Astrocyte (in vitro differentiated cells and primary cell): ENCODE measurements around the gene ZIC4. TPM values are rescaled to one million over a fixed set of nuclear protein-coding genes. Genes with fewer than 3 reads are reported as not detected.

ENCODE experiments used
- DNase-seq: peaks from one replicate; pipeline ENCODE4 v3.0.0-alpha.2; 2010; ENCODE audit warnings: low read depth
- FAIRE-seq: peaks from 2 replicates; lab custom pipeline; 2011; peaks lifted over from hg19 to GRCh38; lab: Jason Lieb, UNC
- H2AFZ ChIP-seq: 2 replicates; pipeline ENCODE4 v1.6.0; 2012; ENCODE audit warnings: low read depth, low read length, inconsistent platforms
- H3K27ac ChIP-seq: 2 replicates; pipeline ENCODE4 v1.5.1; 2011; ENCODE audit warnings: low read depth, low read length, inconsistent platforms
- H3K27me3 ChIP-seq: 2 replicates; pipeline ENCODE4 v1.6.0; 2011; ENCODE audit warnings: low read length, inconsistent platforms; ENCODE audit not compliant: insufficient read depth
- H3K36me3 ChIP-seq: 2 replicates; pipeline ENCODE4 v1.5.1; 2011; ENCODE audit warnings: low read length, inconsistent platforms; ENCODE audit not compliant: insufficient read depth
- H3K4me1 ChIP-seq: 2 replicates; pipeline ENCODE4 v1.5.1; 2011; ENCODE audit warnings: low read length, inconsistent platforms; ENCODE audit not compliant: insufficient read depth
- H3K4me2 ChIP-seq: 2 replicates; pipeline ENCODE4 v1.6.0; 2012; ENCODE audit warnings: low read length, inconsistent platforms
- H3K4me3 ChIP-seq: 2 replicates; pipeline ENCODE4 v1.5.1; 2011; ENCODE audit warnings: low read depth, mild to moderate bottlenecking, low read length, inconsistent platforms; ENCODE audit not compliant: insufficient read depth
- H3K79me2 ChIP-seq: 2 replicates; pipeline ENCODE4 v1.6.0; 2012; ENCODE audit warnings: mild to moderate bottlenecking, low read length, inconsistent platforms; ENCODE audit not compliant: insufficient read depth
- H3K9ac ChIP-seq: 2 replicates; pipeline ENCODE4 v1.6.0; 2012; ENCODE audit warnings: mild to moderate bottlenecking, low read length, inconsistent platforms
- H3K9me3 ChIP-seq: 2 replicates; pipeline ENCODE4 v1.5.1; 2012; ENCODE audit warnings: low read depth, mild to moderate bottlenecking, low read length, inconsistent platforms; ENCODE audit not compliant: insufficient read depth
- H4K20me1 ChIP-seq: 2 replicates; pipeline ENCODE4 v1.6.0; 2012; ENCODE audit warnings: low read length, inconsistent platforms; ENCODE audit not compliant: insufficient read depth
- H3K27ac Mint-ChIP-seq: one replicate; pipeline ENCODE4 v1.8.0; 2021; ENCODE audit warnings: mild to moderate bottlenecking, mixed read lengths; ENCODE audit not compliant: unreplicated experiment
- H3K27me3 Mint-ChIP-seq: one replicate; pipeline ENCODE4 v1.8.0; 2021; ENCODE audit warnings: low read depth, mixed read lengths; ENCODE audit not compliant: unreplicated experiment
- H3K36me3 Mint-ChIP-seq: one replicate; pipeline ENCODE4 v1.8.0; 2021; ENCODE audit warnings: low read depth, mixed read lengths; ENCODE audit not compliant: unreplicated experiment
- H3K4me1 Mint-ChIP-seq: one replicate; pipeline ENCODE4 v1.8.0; 2021; ENCODE audit warnings: low read depth, mixed read lengths; ENCODE audit not compliant: unreplicated experiment
- H3K4me3 Mint-ChIP-seq: one replicate; pipeline ENCODE4 v1.8.0; 2021; ENCODE audit warnings: mild to moderate bottlenecking, moderate library complexity, mixed read lengths; ENCODE audit not compliant: unreplicated experiment
- H3K9me3 Mint-ChIP-seq: one replicate; pipeline ENCODE4 v1.8.0; 2021; ENCODE audit warnings: mild to moderate bottlenecking, mixed read lengths; ENCODE audit not compliant: unreplicated experiment
- EZH2 ChIP-seq: IDR thresholded peaks from 2 replicates; pipeline ENCODE4 v1.6.1; 2012; ENCODE audit warnings: mild to moderate bottlenecking, low read length, inconsistent platforms; ENCODE audit not compliant: insufficient read depth
- total RNA-seq: library from RNA; stranded (reverse); gene quantifications from 2 replicates; pipeline ENCODE4 v1.2.1, GENCODE V29; 2021
- TF ChIP-seq, protein P1 (sequence below): IDR thresholded peaks from 2 replicates; pipeline ENCODE4 v1.5.1; 2011; ENCODE audit warnings: low read depth, mild to moderate bottlenecking, inconsistent platforms, low read length, moderate library complexity; ENCODE audit not compliant: insufficient read depth

ZIC4 gene
- total RNA-seq, 1 donor from 2014 or later: not detected

DNA sequence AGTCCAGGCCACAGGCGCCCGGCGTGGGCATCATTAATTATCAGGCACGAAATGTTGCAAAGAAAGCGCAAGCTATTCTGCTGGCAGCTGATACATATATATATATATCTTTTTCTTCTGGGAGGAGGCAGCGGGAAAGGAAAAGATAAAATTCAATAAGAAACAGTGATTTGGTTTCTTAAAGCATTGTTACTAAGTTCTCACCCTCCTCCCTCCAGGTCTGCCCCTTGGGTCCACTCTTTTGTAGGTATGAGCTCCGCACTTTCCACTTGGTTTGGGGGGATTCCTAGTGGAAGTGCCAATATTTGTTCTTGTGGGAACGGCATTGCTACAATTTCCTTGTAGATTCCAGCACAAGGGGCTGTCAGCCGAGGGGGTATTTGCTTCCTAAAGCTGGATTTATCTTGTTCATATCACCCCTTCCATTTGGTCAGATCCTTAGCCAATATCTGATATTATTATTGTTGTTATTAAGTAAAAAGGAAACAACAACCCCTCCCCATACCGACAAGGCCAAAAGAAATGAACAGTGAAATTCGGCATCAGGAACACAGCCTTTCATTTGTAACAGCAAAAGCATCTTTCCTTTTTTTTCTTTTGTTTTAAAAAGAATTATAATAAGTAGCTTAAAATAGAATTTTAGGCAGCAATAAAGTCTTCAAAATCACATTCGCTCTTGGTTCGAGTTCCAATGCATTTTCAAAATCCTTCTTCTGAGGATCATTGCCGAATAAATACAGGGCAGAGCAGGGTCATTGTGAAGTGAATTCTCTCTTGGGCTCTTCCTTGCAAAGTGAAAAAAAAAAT, 18.4 kb upstream of the ZIC4 start:
- peak overlapping the region; percentile 77 for H3K9ac ChIP-seq
- H3K36me3 Mint-ChIP-seq: no peaks in the 10 kb centered on the region
- H3K27ac Mint-ChIP-seq: no peak overlapping the region
- peaks cover 67% of the 10 kb centered on the region for H3K27me3 Mint-ChIP-seq
- DNase-seq (no peak), FAIRE-seq (no peak)
- H3K4me2 ChIP-seq: peak overlapping the region; percentile 85
- H4K20me1 ChIP-seq: no peaks in the 10 kb centered on the region
- peaks cover 4% of the 10 kb centered on the region for H3K4me1 Mint-ChIP-seq
- peaks cover 23% of the 10 kb centered on the region for H3K4me1 ChIP-seq
- H3K27ac ChIP-seq: peak overlapping the region; percentile 87
- peak overlapping the region; percentile 49 for H3K4me3 ChIP-seq
- no peaks in the 10 kb centered on the region for H3K9me3 ChIP-seq
- TF ChIP-seq, protein P1, sequence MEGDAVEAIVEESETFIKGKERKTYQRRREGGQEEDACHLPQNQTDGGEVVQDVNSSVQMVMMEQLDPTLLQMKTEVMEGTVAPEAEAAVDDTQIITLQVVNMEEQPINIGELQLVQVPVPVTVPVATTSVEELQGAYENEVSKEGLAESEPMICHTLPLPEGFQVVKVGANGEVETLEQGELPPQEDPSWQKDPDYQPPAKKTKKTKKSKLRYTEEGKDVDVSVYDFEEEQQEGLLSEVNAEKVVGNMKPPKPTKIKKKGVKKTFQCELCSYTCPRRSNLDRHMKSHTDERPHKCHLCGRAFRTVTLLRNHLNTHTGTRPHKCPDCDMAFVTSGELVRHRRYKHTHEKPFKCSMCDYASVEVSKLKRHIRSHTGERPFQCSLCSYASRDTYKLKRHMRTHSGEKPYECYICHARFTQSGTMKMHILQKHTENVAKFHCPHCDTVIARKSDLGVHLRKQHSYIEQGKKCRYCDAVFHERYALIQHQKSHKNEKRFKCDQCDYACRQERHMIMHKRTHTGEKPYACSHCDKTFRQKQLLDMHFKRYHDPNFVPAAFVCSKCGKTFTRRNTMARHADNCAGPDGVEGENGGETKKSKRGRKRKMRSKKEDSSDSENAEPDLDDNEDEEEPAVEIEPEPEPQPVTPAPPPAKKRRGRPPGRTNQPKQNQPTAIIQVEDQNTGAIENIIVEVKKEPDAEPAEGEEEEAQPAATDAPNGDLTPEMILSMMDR: no peak
- no peak for TF ChIP-seq EZH2
- no peaks in the 10 kb centered on the region for H3K36me3 ChIP-seq
- H3K9me3 Mint-ChIP-seq: peaks cover 4% of the 10 kb centered on the region
- no peak overlapping the region for H3K4me3 Mint-ChIP-seq
- H3K79me2 ChIP-seq: peaks cover 10% of the 10 kb centered on the region
- peak overlapping the region; percentile 15 for H2AFZ ChIP-seq
- H3K27me3 ChIP-seq: peaks cover 39% of the 10 kb centered on the region

DNA sequence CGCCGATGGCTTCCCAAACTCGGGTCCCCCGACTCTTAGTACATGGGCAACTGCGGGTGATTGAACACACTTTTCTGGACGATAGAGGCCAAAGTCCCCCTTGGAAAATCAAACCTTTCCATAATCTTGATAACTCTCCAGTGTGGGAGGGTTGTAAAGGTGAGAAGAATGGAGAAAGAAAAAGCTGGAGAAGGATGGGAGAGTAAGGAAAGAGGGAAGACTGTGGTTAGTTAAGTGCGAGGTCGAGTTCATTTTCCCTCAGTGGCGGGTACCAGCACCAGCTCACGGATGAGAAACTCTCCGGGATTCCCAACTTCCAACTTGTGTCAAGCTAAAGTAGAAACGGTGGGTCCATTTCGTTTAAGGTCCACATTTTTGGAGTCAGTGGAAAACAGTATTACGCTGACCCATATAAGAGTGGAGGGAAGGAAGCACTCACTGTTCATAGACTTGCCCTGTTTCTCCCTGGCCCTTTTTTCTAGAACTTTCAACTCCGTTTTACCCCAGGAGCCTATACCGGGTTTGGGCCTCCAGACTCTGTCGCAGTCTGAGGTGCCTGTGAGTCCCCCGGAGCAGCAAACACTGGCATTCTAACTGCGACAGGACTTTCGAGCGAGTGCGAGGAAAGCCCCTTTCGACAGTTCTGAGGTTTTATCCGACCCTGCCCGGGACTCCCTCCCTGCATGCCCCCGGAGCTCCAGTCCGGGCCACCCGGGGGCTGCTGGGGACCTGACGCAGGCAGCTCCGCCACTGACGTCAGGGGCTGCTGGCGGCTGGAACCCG, 17.6 kb upstream of the ZIC4 start:
- no peak for FAIRE-seq
- Mint-ChIP-seq H3K27me3 (peaks cover 70% of the 10 kb centered on the region), H3K4me1 (peaks cover 4% of the 10 kb centered on the region), H3K4me3 (peak overlapping the region; percentile 40), H3K27ac (no peak overlapping the region), H3K36me3 (no peaks in the 10 kb centered on the region), H3K9me3 (peaks cover 4% of the 10 kb centered on the region)
- Histone ChIP-seq H3K27ac (peak overlapping the region; percentile 87), H3K4me1 (peaks cover 29% of the 10 kb centered on the region), H3K9me3 (no peaks in the 10 kb centered on the region), H4K20me1 (no peaks in the 10 kb centered on the region), H2AFZ (peak overlapping the region; percentile 29), H3K4me3 (peak overlapping the region; percentile 49), H3K36me3 (no peaks in the 10 kb centered on the region), H3K79me2 (peaks cover 10% of the 10 kb centered on the region), H3K4me2 (peak overlapping the region; percentile 85), H3K9ac (peak overlapping the region; percentile 77), H3K27me3 (peaks cover 39% of the 10 kb centered on the region)
- peak; percentile 28 for TF ChIP-seq EZH2
- TF ChIP-seq, protein P1: no peak
- DNase-seq: no peak
